Mesenchymal stem cell (in vitro differentiated cells and primary cell): ENCODE data around the gene C6orf141.

Experiments
- DNase-seq: peaks from one replicate; pipeline ENCODE4 v3.0.0-alpha.2; 2013
- H2AFZ ChIP-seq: one replicate; pipeline ENCODE4 v1.6.1; 2013; ENCODE audit warnings: low read depth, mild to moderate bottlenecking, control low read depth, inconsistent platforms, low read length, moderate library complexity
- H2AK5ac ChIP-seq: 2 replicates; pipeline ENCODE4 v1.6.1; 2013; ENCODE audit warnings: low read length, moderate library complexity, mild to moderate bottlenecking, inconsistent platforms; ENCODE audit not compliant: severe bottlenecking
- H2BK120ac ChIP-seq: one replicate; pipeline ENCODE4 v1.6.1; 2013; ENCODE audit warnings: low read depth, mild to moderate bottlenecking, inconsistent platforms, low read length, moderate library complexity
- H2BK12ac ChIP-seq, 2 experiments: one replicate each; pipeline ENCODE4 v1.6.1; 2013; ENCODE audit warnings: inconsistent platforms in 2 of 2, low read length in 2 of 2, mild to moderate bottlenecking in 2 of 2, moderate library complexity in 2 of 2, control low read depth in 1 of 2
- H2BK15ac ChIP-seq: one replicate; pipeline ENCODE4 v1.6.1; 2013; ENCODE audit warnings: mild to moderate bottlenecking, low read depth, inconsistent platforms; ENCODE audit not compliant: poor library complexity, severe bottlenecking
- H2BK5ac ChIP-seq: 2 replicates; pipeline ENCODE4 v1.6.1; 2013; ENCODE audit warnings: low read depth, mild to moderate bottlenecking, low read length, control low read depth, inconsistent platforms; ENCODE audit not compliant: poor library complexity, severe bottlenecking
- H3K14ac ChIP-seq, 2 experiments: one replicate each; pipeline ENCODE4 v1.6.1; 2013; ENCODE audit warnings: inconsistent platforms in 2 of 2, low read length in 2 of 2, control low read depth in 1 of 2, mild to moderate bottlenecking in 1 of 2, moderate library complexity in 1 of 2
- H3K18ac ChIP-seq, 2 experiments: one replicate each; pipeline ENCODE4 v1.6.1; 2013; ENCODE audit warnings: inconsistent platforms in 2 of 2, low read length in 2 of 2, control low read depth in 1 of 2, low read depth in 1 of 2, mild to moderate bottlenecking in 1 of 2
- H3K23ac ChIP-seq, 2 experiments: one replicate each; pipeline ENCODE4 v1.6.1; 2013; ENCODE audit warnings: inconsistent platforms in 2 of 2, low read length in 2 of 2, mild to moderate bottlenecking in 2 of 2, moderate library complexity in 2 of 2, control low read depth in 1 of 2
- H3K27ac ChIP-seq: 2 replicates; pipeline ENCODE4 v1.5.1; 2013; ENCODE audit warnings: mild to moderate bottlenecking, moderate library complexity, low read length, control low read depth, inconsistent platforms; ENCODE audit not compliant: poor library complexity, severe bottlenecking
- H3K27me3 ChIP-seq, 2 experiments: 2 replicates each; pipeline versions ENCODE4 v1.6.1 to v1.7.0; 2013; ENCODE audit warnings: low read length in 2 of 2, mild to moderate bottlenecking in 2 of 2, moderate library complexity in 2 of 2, control low read depth in 1 of 2, inconsistent platforms in 1 of 2; ENCODE audit not compliant: control insufficient read depth in 1 of 2, insufficient read depth in 1 of 2
- H3K36me3 ChIP-seq, 2 experiments: 2 replicates each; pipeline versions ENCODE4 v1.6.1 to v1.7.0; 2013; ENCODE audit warnings: low read length in 2 of 2, control low read depth in 1 of 2, inconsistent platforms in 1 of 2, low read depth in 1 of 2, mild to moderate bottlenecking in 1 of 2; ENCODE audit not compliant: insufficient read depth in 2 of 2, control insufficient read depth in 1 of 2
- H3K4ac ChIP-seq, 2 experiments: one replicate each; pipeline ENCODE4 v1.6.1; 2013; ENCODE audit warnings: inconsistent platforms in 2 of 2, low read length in 2 of 2, mild to moderate bottlenecking in 2 of 2, moderate library complexity in 2 of 2, control low read depth in 1 of 2, low read depth in 1 of 2
- H3K4me1 ChIP-seq: 2 replicates; pipeline ENCODE4 v1.6.1; 2013; ENCODE audit warnings: low read depth, low read length, control low read depth; ENCODE audit not compliant: control insufficient read depth, insufficient read depth
- H3K4me2 ChIP-seq: 2 replicates; pipeline ENCODE4 v1.6.1; 2013; ENCODE audit warnings: low read length, mild to moderate bottlenecking, inconsistent platforms; ENCODE audit not compliant: poor library complexity, severe bottlenecking
- H3K4me3 ChIP-seq, 2 experiments: 2 replicates each; pipeline versions ENCODE4 v1.5.1 to v1.7.0; 2013; ENCODE audit warnings: low read length in 2 of 2, mild to moderate bottlenecking in 2 of 2, control low read depth in 1 of 2, low read depth in 1 of 2; ENCODE audit not compliant: insufficient read depth in 1 of 2
- H3K79me1 ChIP-seq: replicated peaks from 2 replicates; pipeline ENCODE4 v1.6.1; 2013; ENCODE audit warnings: mild to moderate bottlenecking, control low read depth, low read length, inconsistent platforms; ENCODE audit not compliant: poor library complexity, severe bottlenecking
- H3K9ac ChIP-seq: 2 replicates; pipeline ENCODE4 v1.7.0; 2013; ENCODE audit warnings: mild to moderate bottlenecking, low read length, moderate library complexity
- H3K9me3 ChIP-seq: 2 replicates; pipeline ENCODE4 v1.7.0; 2013; ENCODE audit warnings: mild to moderate bottlenecking, low read length; ENCODE audit not compliant: control insufficient read depth
- H4K8ac ChIP-seq: one replicate; pipeline ENCODE4 v1.6.1; 2013; ENCODE audit warnings: inconsistent platforms, mild to moderate bottlenecking, low read length, moderate library complexity
- H4K91ac ChIP-seq: one replicate; pipeline ENCODE4 v1.6.1; 2013; ENCODE audit warnings: mild to moderate bottlenecking, low read length, inconsistent platforms
- WGBS: methylation state at CpG from one replicate; pipeline ENCODE4 v1.1.7; 2013; ENCODE audit warnings: mixed read lengths; 5-methylcytosine and 5-hydroxymethylcytosine counted together

C6orf141 gene

GRCh38 chr6:49563006-49563886 is 12.8 kb downstream of the C6orf141 start:
- Histone ChIP-seq H3K4me2 (no peak overlapping the region), H3K36me3 (no peaks in the 10 kb centered on the region), H3K4me3 (no peak overlapping the region), H3K9ac (no peak overlapping the region), H3K4ac (no peak overlapping the region), H3K27me3 (no peaks in the 10 kb centered on the region), H3K9me3 (no peaks in the 10 kb centered on the region), H2AFZ (no peak overlapping the region), H2BK5ac (no peak overlapping the region), H2AK5ac (no peak overlapping the region), H3K79me1 (no peaks in the 10 kb centered on the region), H2BK15ac (no peak overlapping the region), H3K4me1 (peaks cover 3% of the 10 kb centered on the region), H3K23ac (no peak overlapping the region), H3K14ac (no peak overlapping the region), H3K27ac (no peak overlapping the region), H4K91ac (no peak overlapping the region), H3K18ac (peak overlapping the region in 1 of 2 experiments; percentile 11), H2BK12ac (no peak overlapping the region), H2BK120ac (no peak overlapping the region), H4K8ac (no peak overlapping the region)
- no peak for DNase-seq
- WGBS: 90% methylated on average over 5 of the region's 5 CpGs

GRCh38 chr6:49564552-49564951 is 14.1 kb downstream of the C6orf141 start:
- Histone ChIP-seq H3K9me3 (no peaks in the 10 kb centered on the region), H3K27me3 (no peaks in the 10 kb centered on the region), H2AK5ac (no peak overlapping the region), H3K4ac (no peak overlapping the region), H3K18ac (no peak overlapping the region), H4K8ac (no peak overlapping the region), H2BK5ac (no peak overlapping the region), H2BK120ac (no peak overlapping the region), H3K36me3 (no peaks in the 10 kb centered on the region), H3K4me3 (no peak overlapping the region), H2BK12ac (no peak overlapping the region), H2BK15ac (no peak overlapping the region), H3K14ac (no peak overlapping the region), H3K79me1 (no peaks in the 10 kb centered on the region), H3K9ac (no peak overlapping the region), H3K4me2 (no peak overlapping the region), H3K23ac (no peak overlapping the region), H3K4me1 (peaks cover 3% of the 10 kb centered on the region), H4K91ac (no peak overlapping the region), H3K27ac (no peak overlapping the region), H2AFZ (no peak overlapping the region)
- DNase-seq: no peak
- no CpG with 5 or more reads among the region's 1 CpG for WGBS

DNA sequence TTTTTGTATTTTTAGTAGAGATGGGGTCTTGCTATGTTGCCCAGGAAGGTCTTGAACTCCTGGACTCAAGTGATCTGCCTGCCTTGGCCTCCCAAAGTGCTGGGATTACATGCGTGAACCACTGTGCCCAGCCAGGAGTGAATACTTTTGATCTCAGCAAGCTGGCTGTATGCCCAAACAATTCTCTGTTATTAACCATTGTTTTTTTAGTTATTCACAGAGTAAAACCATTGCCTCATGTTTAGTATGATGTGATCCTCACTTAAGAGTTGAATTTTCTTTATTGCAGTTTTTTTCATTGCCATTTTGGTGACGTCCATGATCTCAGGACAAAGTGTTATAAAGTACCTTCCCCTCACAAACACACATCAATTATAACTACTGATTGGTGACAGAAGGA is 14.8 kb downstream of the C6orf141 start:
- H2BK5ac ChIP-seq: no peak overlapping the region
- H3K9me3 ChIP-seq: no peaks in the 10 kb centered on the region
- H2AK5ac ChIP-seq: no peak overlapping the region
- H3K27me3 ChIP-seq: no peaks in the 10 kb centered on the region
- peaks cover 3% of the 10 kb centered on the region for H3K4me1 ChIP-seq
- no peak overlapping the region for H3K18ac ChIP-seq
- H4K8ac ChIP-seq: no peak overlapping the region
- H3K14ac ChIP-seq: no peak overlapping the region
- no peaks in the 10 kb centered on the region for H3K79me1 ChIP-seq
- H2BK120ac ChIP-seq: no peak overlapping the region
- H3K9ac ChIP-seq: no peak overlapping the region
- no peak overlapping the region for H2BK12ac ChIP-seq
- no peak overlapping the region for H3K4me3 ChIP-seq
- no peak overlapping the region for H3K27ac ChIP-seq
- H2AFZ ChIP-seq: no peak overlapping the region
- no peak overlapping the region for H3K23ac ChIP-seq
- no CpG with 5 or more reads among the region's 2 CpGs for WGBS
- H3K4me2 ChIP-seq: no peak overlapping the region
- no peak overlapping the region for H2BK15ac ChIP-seq
- no peaks in the 10 kb centered on the region for H3K36me3 ChIP-seq
- no peak overlapping the region for H3K4ac ChIP-seq
- H4K91ac ChIP-seq: no peak overlapping the region
- no peak for DNase-seq

DNA sequence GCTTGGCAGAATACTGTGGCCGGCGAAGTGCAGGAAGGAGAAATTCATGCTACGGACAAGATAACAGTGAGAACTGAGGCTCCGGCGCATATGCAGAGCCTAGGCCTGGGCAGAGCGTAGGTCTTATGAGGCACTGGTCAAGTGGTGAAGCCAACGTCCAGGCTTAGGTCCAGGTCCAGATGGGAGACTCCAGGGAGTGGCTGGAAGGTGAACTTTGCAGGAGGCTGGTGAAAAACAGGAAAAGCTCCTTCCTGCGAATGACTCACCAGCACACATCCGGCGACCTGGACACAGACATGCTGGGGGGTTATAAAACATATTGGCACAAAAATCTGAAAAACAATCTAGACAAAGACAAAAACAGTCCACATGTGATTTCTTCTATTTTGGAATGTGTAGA is 15.4 kb downstream of the C6orf141 start:
- Histone ChIP-seq H3K79me1 (no peaks in the 10 kb centered on the region), H3K9me3 (no peaks in the 10 kb centered on the region)

More for the DNA sequence above, 15.4 kb downstream of the C6orf141 start:
- peak overlapping the region in 1 of 2 experiments; percentile 28 for H3K4me3 ChIP-seq
- no peak overlapping the region for H2BK120ac ChIP-seq
- no peaks in the 10 kb centered on the region for H3K27me3 ChIP-seq
- H3K14ac ChIP-seq: no peak overlapping the region
- H3K9ac ChIP-seq: no peak overlapping the region
- H4K8ac ChIP-seq: no peak overlapping the region
- H4K91ac ChIP-seq: no peak overlapping the region
- peaks cover 3% of the 10 kb centered on the region for H3K4me1 ChIP-seq
- peak overlapping the region; percentile 37 for H2BK15ac ChIP-seq
- no peak overlapping the region for H3K27ac ChIP-seq
- H3K18ac ChIP-seq: no peak overlapping the region
- H3K4me2 ChIP-seq: no peak overlapping the region
- H3K36me3 ChIP-seq: no peaks in the 10 kb centered on the region
- no peak overlapping the region for H3K23ac ChIP-seq
- H2AK5ac ChIP-seq: no peak overlapping the region
- DNase-seq: no peak
- H3K4ac ChIP-seq: no peak overlapping the region
- 65% methylated on average over 9 of the region's 10 CpGs for WGBS
- no peak overlapping the region for H2BK5ac ChIP-seq
- no peak overlapping the region for H2AFZ ChIP-seq
- H2BK12ac ChIP-seq: no peak overlapping the region
